ENCODE data around the gene LAMA3. TPM values are rescaled to one million over a fixed set of nuclear protein-coding genes. Genes with fewer than 3 reads are reported as not detected.

Gene LAMA3
- total RNA-seq, 1 experiment from 2014 or later, result 0.44 TPM

DNA sequence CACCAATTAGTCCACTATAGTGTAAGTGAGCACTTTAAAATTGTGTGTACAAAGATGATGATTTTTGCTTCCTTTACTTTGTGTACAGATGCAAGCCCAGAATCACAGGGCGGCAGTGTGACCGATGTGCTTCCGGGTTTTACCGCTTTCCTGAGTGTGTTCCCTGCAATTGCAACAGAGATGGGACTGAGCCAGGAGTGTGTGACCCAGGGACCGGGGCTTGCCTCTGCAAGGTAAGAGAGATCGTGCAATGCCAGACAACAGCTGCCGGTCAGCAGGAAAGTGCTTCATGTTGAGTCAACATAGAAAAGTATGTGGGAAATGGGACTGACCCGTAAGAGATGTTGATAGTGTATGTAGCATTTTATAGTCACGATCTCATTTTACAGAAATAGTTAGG, 168.5 kb downstream of the LAMA3 start:
- in situ Hi-C loops (cut with HindIII; ENCODE audit: low sequenced_read_pairs), result no loop called here

DNA sequence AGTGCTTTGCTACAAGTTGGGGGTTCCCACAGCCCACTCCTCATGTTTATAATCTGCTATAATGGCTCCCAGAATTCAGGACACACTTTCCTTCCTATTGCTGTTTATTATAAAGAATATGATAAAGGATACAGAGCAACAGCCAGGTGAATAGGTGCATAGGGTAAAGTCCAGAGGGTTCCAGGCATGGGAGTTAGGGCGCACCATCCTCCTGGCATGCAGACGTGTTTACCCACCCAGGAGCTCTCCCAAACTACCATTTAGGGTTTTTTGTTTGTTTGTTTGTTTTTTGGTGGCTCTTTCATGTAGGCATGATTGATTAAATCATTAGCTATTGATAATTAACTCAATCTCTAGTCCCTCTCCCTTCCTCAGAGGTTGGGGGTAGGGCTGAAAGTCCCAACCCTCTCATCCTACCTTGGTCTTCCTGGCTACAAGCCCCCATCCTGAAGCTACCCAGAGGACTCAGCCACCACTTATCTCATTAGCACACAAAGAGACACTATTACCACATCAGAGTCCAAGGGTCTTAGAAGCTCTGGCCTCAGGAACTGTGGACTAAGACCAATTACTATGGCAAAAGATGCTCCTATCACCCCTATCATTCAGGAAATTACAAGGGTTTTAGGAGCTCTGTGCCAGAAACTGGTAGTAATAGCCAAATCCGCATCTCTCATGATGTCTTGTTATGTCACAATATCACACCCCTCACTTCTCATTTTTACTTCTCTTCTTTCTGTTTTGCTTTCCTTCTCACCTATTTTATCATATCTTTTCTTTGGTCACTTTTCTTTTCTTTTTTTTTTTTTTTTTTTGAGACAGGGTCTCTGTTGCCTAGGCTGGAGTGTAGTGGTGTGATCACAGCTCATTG, 170.4 kb downstream of the LAMA3 start:
- no peak for DNase-seq (ENCODE audit: low spot score)
- in situ Hi-C loops (cut with HindIII; ENCODE audit: low sequenced_read_pairs), result no loop called here

More for the DNA sequence above, 168.5 kb downstream of the LAMA3 start:
- no peak for DNase-seq (ENCODE audit: low spot score)

DNA sequence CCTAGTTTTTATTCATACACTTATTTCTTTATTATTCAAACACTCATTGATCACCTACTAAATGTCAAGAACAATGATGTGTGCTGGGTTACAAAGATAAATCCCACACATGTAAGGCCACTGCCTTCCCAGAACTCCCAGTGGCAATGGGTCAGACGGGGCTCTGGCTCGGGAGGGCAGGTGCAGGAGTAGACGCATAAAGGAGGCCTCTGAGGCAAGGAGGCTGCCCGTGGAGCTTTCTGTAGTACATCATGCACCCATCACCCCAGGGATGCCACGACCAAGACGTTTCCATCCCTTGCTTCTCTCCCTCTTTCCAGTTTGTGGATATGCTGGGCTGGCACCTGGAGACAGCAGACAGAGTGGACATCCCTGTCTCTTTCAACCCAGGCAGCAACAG, 172.1 kb downstream of the LAMA3 start:
- no peak for DNase-seq (ENCODE audit: low spot score)
- in situ Hi-C loops (cut with HindIII; ENCODE audit: low sequenced_read_pairs), result no loop called here

DNA sequence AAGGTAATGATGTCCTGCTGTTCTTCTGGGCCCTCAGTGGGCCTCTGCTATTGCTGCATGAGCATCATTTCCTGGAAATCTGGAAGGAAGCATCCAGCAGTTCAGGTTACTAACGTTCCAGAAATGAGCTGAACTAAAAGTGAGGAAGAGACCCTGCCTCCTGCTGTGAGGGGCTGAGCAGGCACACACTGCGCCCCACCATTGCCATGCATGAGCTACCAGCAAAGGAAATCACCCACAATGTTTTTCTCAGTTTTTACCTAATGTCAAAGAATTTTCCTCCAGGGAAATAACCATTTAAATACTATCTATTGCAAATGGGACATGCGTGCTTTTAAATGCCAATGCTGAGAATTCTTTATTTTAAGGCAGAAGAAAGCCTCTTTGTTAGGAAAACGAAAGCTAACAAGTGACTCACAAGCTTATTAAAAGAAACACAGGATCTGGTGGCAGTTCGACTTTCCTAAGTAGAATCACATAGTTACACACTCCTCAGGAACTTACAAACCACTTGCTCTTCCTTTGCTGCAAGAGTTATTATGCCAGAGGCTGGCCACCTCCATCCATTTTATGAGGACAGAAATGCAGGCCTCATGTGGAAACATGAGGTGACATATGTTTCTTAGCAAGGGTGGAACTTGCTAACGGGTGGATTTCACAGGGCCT, 172.7 kb downstream of the LAMA3 start:
- no peak for DNase-seq (ENCODE audit: low spot score)
- in situ Hi-C loops (cut with HindIII; ENCODE audit: low sequenced_read_pairs), result no loop called here

DNA sequence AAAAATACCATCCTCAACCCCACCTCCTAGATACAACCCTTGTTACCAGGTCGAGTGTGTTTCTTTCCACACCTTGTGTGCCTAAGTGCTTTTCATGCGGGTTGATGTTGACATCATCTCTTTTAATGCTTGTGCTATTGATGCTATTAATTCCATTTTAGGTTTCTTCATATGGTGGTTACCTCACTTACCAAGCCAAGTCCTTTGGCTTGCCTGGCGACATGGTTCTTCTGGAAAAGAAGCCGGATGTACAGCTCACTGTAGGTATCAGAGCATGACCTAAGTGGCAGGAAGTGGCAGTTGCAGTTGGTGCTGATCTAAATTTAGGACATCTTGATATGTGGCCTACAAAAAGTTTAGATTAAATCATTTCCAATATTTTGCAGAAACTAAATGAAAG, 175.4 kb downstream of the LAMA3 start:
- in situ Hi-C loops (cut with HindIII; ENCODE audit: low sequenced_read_pairs), result no loop called here
- no peak for DNase-seq (ENCODE audit: low spot score)

DNA sequence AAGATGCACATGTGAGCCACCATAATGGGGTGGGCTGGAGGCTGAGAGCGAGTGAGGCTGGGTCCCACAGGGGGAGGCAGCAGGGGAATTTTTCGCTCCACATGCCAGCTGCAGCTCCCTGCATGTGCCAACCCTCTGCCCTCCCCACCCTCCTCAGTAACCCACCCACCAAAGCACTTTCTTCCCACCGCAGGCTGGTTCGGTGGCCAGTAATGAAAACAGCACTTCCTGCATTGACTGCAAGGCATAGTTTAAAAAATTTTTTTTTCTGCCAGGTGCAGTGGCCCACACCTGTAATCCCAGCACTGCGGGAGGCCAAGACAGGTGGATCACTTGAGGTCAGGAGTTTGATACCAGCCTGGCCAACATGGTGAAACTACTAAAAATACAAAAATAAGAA, 177.8 kb downstream of the LAMA3 start:
- in situ Hi-C loops (cut with HindIII; ENCODE audit: low sequenced_read_pairs), result no loop called here
- DNase-seq (ENCODE audit: low spot score), result no peak

DNA sequence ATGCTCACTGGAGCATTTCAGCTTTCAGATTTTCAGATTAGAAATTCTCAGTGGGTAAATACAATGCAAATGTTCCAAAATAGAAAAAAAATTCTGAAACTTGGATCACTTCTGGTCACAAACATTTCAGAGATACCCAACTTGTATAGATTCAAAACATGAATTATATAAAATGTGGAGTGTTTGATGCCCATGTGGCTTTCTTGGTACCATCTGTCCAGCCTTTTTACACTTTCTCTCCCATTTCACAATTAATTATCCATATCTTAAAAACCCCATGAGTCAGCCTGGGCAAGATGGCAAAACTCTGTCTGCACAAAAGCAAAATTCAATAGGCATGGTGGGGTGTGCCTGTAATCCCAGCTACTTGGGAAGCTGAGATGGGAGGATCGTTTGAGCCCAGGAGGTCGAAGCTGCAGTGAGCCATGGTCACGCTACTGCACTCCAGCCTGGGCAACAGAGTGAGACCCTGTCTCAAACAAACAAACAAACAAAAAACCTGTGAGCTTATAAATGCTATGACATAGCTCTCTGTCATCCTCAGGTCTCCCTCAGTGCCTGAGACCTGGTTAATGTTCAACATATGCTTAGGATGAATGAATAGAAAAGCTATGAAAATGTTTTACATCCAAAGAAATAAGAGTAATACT, 179.0 kb downstream of the LAMA3 start:
- in situ Hi-C loops (cut with HindIII; ENCODE audit: low sequenced_read_pairs), result no loop called here

DNA sequence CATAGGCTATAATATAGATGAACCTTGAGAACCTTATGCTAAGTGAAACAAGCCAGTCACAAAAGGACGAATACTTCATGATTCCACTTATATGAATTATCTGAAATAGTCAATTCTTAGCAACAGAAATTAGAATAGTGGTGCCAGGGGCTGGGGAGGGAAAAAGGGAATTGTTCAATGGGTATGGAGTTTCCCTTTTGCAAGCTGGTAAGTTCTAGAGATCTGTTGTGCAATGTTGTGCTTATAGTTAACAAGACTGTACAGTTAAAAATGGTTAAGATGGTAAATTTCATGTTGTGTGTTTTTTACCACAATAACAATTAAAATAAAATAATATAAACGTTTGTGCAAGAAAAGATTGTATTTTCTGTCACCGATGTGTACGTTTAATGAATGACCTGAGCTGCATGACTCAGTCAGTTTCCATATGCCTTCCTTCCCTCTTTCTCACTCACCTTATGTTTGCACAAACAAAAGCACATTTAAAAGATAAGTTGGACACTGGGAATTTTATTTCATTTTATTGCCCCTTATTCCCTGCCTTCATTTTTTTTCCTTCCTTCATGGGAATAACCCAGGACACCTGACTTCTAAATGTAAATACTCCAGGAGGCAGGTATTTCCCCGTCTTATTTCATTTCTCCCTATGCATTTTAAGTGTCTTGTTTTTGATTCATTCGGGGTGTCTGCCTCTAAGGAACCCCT, 181.6 kb downstream of the LAMA3 start:
- in situ Hi-C loops (cut with HindIII; ENCODE audit: low sequenced_read_pairs), result no loop called here
- no peak for DNase-seq (ENCODE audit: low spot score)

More for the DNA sequence above, 179.0 kb downstream of the LAMA3 start:
- DNase-seq (ENCODE audit: low spot score), result no peak

DNA sequence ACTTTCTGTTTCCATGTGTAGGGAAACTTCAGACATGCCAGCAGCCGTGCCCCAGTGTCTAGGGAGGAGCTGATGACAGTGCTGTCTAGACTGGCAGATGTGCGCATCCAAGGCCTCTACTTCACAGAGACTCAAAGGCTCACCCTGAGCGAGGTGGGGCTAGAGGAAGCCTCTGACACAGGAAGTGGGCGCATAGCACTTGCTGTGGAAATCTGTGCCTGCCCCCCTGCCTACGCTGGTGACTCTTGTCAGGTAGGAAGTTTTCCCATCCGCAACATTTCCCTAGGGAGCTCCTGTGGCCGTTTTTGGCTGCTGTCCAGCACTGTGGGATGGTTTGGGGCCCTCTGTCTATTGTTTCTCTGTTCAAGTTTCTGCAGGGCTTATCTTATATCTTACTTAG, 182.2 kb downstream of the LAMA3 start:
- in situ Hi-C loops (cut with HindIII; ENCODE audit: low sequenced_read_pairs), result no loop called here
- DNase-seq (ENCODE audit: low spot score), result no peak

DNA sequence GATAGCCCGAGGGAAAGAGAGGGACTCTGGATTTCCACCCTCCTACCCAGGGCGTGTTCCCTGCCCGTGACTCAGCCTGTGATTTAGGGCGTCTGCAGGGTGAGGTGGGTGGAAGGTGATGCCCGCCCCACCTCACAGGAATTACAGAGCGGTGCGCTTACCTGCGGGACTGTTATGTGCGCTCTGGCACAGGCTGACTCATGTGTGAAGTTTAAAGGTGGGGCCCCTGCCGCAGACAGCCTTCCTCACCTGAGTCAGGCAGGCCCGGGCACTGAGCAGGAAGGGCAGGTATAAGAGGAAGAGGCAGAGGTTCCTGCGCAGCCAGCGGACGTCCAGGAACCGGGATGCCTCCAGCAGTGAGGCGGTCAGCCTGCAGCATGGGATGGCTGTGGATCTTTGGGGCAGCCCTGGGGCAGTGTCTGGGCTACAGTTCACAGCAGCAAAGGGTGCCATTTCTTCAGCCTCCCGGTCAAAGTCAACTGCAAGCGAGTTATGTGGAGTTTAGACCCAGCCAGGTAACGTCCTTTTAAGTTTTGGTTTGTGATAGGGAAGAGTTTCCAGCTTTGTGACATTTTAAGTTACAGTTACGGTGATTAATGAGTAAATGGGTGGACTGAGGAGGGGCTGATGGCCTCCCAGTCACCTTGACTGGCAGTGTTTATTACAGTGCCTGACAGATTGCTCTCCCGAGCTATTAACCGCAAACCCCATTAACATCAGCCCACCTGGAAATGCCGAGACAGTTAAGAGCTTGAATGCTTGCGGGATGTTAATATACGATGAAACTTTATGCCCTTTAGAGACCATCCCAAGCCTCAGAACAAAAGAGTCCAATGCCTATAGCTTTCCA, 183.7 kb downstream of the LAMA3 start:
- in situ Hi-C loops (cut with HindIII; ENCODE audit: low sequenced_read_pairs), result no loop called here
- DNase-seq (ENCODE audit: low spot score), result no peak

DNA sequence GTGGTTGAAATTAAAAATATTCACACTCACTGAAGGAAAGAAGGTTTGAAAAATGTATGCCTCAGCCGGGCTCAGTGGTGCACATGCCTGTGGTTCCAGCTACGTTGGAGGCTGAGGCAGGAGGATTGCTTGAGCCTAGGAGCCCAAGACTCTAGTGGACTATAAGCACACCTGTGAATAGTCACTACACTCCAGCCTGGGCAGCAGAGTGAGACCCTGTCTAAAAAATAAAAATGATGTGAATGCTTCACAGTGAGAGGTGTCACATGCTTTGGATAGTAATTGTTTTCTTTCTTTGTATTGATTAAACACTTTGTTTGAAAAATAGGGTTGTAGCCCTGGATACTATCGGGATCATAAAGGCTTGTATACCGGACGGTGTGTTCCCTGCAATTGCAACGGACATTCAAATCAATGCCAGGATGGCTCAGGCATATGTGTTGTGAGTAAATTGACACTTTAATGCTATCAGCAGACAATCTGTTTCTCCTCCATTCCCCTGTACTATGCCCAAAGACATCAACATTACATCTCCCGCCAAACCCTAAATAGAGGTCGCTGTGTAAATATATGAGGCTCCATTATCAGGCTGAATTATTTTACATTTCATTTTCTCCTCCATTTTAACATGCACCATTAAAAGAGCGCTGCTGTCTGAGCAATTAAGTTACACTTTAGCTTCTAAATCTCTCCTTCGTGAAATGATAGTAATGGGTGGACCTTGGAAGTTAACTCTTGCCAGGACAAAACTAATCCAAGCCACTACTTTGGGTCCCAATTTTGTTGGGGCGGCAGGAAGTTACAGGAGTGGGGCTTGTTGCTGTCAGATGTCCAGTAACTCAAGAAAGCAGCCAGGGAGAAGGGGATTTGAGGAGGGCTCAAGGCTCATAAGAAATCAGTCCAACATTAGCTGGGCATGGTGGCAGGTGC, 187.0 kb downstream of the LAMA3 start:
- in situ Hi-C loops (cut with HindIII; ENCODE audit: low sequenced_read_pairs), result no loop called here
- DNase-seq (ENCODE audit: low spot score), result no peak

DNA sequence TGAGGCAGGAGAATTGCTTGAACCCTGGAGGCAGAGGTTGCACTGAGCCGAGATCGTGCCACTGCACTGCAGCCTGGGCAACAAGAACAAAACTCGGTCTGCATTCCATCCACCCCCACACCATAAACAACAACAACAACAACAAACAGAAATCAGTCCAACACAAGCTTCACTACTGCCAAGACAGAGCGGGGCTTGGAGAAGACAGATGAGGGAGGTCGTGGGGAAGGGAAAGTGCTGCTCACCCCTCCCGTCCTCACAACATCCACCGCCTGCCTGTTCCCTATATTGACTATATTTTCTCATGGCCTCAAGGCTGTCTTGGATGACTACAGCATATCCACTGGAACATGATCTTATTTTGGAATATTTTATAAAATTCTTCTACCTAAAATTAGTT, 187.7 kb downstream of the LAMA3 start:
- in situ Hi-C loops (cut with HindIII; ENCODE audit: low sequenced_read_pairs), result no loop called here
- DNase-seq (ENCODE audit: low spot score), result no peak

DNA sequence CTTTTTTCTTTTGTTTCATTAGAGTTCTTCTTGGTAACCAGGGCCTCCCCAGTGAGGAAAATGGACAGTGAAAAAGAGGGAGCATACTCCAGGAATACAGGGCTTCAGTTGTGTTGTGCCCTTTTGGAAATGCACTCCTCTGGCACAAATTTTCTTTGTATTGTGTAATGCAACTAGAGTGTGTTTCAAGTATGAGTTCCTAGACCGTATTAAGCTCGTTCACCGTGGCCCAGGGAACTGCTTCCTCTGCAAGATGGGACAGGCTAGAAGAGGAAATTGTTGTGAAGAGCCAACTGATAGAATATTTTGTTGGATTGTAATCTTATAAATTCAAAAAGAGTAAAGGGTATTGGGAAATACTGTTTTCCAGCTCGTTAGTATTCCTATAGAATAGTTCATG, 188.1 kb downstream of the LAMA3 start:
- in situ Hi-C loops (cut with HindIII; ENCODE audit: low sequenced_read_pairs), result no loop called here
- DNase-seq (ENCODE audit: low spot score), result no peak

DNA sequence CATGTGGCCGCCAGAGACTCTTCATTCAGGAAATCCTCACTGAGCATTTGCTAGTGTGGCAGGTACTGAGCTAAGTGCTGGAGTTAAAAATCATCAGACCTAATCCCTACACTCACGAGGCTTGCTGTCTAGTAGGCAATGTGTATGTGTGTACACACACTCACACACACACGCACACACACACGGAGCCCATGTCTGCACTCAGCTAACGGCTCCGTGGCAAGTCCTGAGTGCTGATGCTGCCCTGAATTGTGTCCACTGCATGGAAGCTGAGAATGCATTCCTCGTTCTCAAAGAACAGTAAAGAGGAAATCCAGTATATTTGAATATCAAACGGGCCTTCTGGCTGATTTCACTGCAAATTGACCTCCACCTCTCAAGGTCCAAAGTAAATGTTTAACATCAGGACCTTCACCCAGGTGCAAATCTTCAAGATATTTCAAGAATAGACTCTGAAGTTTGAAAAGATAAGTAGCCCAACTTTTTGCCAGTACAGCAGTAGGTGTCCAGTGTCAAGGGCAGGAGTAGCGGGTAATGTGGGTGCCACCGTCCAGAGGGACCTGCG, 189.2 kb downstream of the LAMA3 start:
- DNase-seq (ENCODE audit: low spot score), result no peak
- in situ Hi-C loops (cut with HindIII; ENCODE audit: low sequenced_read_pairs), result no loop called here

DNA sequence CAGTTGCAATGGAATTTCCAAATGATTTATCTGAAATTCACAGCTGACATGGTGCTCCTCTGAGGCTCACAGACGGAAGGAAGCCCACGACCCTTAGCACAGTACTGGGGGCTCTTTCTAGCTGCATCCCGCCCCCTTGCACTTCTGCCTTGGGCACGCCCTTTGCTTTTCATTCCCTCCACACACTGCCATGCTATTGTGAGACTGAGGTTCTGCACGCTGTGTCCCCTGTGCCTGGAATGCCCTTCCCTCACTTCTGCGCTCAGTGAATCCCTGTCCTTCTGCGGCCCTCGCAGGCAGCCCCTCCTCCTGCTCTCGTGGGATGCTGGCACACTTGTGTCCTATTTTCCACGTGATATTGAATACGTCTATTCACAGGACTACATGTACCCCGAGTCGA, 189.9 kb downstream of the LAMA3 start:
- DNase-seq (ENCODE audit: low spot score), result no peak
- in situ Hi-C loops (cut with HindIII; ENCODE audit: low sequenced_read_pairs), result no loop called here

DNA sequence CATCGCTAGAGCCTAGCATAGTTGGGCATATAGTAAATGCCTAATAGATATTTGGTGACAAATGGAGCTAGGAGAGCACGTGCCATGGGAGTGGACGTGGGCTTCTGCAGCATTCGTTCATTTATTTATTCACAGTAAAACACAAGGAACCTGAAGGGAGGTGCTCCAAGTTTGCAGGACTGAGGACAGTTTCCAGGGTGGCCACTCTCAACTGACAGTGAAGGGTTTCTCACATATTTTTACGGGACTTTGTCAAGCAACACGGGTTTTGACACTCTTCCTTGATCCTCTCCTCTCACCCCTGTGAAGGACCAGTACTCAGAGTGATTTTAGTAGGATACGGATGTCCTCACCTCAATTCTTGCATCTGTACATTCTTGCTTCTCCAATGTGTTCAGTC, 190.3 kb downstream of the LAMA3 start:
- in situ Hi-C loops (cut with HindIII; ENCODE audit: low sequenced_read_pairs), result no loop called here
- DNase-seq (ENCODE audit: low spot score), result no peak

DNA sequence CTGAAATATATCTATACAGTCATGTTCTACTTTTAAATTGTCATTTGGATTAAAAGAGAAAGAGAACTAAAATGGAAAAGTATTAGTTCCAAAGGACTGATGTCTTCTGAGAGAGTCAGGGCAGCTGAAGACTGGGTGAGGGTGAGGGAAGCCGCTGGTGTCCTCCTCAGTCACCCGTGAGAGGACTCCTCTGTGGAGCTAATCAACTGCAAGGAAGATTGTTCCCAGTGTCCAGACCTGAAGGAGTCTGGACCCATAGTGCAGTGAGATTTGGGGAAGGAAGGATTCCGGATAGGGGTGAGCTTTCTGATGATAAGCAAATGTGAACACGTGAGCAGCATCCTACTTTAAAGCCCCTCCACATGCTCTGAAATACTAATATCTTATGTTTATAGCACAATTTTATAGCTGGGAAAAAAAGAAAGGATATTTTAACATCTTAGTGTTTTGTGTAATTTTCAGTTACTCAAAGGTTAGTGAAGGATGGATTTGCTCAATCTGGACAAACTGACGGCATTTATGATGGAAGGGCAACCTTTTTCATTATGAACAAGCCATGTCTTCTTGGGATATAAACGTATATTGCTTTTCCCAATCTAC, 190.8 kb downstream of the LAMA3 start:
- in situ Hi-C loops (cut with HindIII; ENCODE audit: low sequenced_read_pairs), result no loop called here
- no peak for DNase-seq (ENCODE audit: low spot score)
